Measurements from ENCODE around the gene RUNX2. TPM values are rescaled to one million over a fixed set of nuclear protein-coding genes. Genes with fewer than 3 reads are reported as not detected.

The RUNX2 gene
- polyA plus RNA-seq, 1 donor (not counting 4 experiments of a cell fraction or from before 2014, with no cell fraction given), result 1.4 TPM

GRCh38 chr6:45647341-45648261 is 319.5 kb downstream of the RUNX2 start:
- no peaks in the 10 kb centered on the region for H3K9me3 ChIP-seq (ENCODE audit: control insufficient read depth, low read depth, low read length)
- no peak overlapping the region for H3K27ac ChIP-seq (ENCODE audit: control insufficient read depth, insufficient read depth, low read length)
- H3K9me1 ChIP-seq (ENCODE audit: control insufficient read depth, extremely low read depth, insufficient read depth, low read length), result no peaks in the 10 kb centered on the region
- H3K79me2 ChIP-seq (ENCODE audit: control insufficient read depth, insufficient read depth, low read length), result no peaks in the 10 kb centered on the region
- no peaks in the 10 kb centered on the region for H3K36me3 ChIP-seq (ENCODE audit: control insufficient read depth in 2 of 2, extremely low read depth in 1 of 2, insufficient read depth in 2 of 2, low read length in 2 of 2)
- TF ChIP-seq, protein P1, sequence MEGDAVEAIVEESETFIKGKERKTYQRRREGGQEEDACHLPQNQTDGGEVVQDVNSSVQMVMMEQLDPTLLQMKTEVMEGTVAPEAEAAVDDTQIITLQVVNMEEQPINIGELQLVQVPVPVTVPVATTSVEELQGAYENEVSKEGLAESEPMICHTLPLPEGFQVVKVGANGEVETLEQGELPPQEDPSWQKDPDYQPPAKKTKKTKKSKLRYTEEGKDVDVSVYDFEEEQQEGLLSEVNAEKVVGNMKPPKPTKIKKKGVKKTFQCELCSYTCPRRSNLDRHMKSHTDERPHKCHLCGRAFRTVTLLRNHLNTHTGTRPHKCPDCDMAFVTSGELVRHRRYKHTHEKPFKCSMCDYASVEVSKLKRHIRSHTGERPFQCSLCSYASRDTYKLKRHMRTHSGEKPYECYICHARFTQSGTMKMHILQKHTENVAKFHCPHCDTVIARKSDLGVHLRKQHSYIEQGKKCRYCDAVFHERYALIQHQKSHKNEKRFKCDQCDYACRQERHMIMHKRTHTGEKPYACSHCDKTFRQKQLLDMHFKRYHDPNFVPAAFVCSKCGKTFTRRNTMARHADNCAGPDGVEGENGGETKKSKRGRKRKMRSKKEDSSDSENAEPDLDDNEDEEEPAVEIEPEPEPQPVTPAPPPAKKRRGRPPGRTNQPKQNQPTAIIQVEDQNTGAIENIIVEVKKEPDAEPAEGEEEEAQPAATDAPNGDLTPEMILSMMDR (optimal IDR thresholded peaks at IDR 0.05 in 1 of 3, IDR thresholded peaks at IDR 0.05 in 1 of 3, conservative IDR thresholded peaks at IDR 0.05 in 1 of 3; ENCODE audit: extremely low read depth in 1 of 3, insufficient read depth in 2 of 3, low read length in 3 of 3), result no peak
- TF ChIP-seq EZH2 (IDR thresholded peaks at IDR 0.05; ENCODE audit: low read length), result no peak
- no peak overlapping the region for H3K4me2 ChIP-seq (ENCODE audit: control insufficient read depth, extremely low read depth, insufficient read depth, low read depth, low read length)
- no peak overlapping the region for H3K4me3 ChIP-seq (ENCODE audit: control insufficient read depth in 2 of 3, extremely low read depth in 1 of 3, insufficient read depth in 2 of 3, low read depth in 1 of 3, low read length in 3 of 3)
- dilution Hi-C loops (cut with MboI; ENCODE audit: extremely low pct_ligation_motif_present, low sequenced_read_pairs), result no loop called here
- peak; percentile 30 for DNase-seq (ENCODE audit: low read depth, low spot score)
- FAIRE-seq, result peak; percentile 75
- H3K9ac ChIP-seq (ENCODE audit: control insufficient read depth, extremely low read depth, insufficient read depth, low read length), result no peak overlapping the region
- peaks cover 32% of the 10 kb centered on the region for H3K4me1 ChIP-seq (ENCODE audit: control insufficient read depth, extremely low read depth, insufficient read depth, low read length)
- no peaks in the 10 kb centered on the region for H4K20me1 ChIP-seq (ENCODE audit: control insufficient read depth, extremely low read depth, insufficient read depth, low read length)
- peak overlapping the region; percentile 26 for H2AFZ ChIP-seq (ENCODE audit: control insufficient read depth, low read length)
- H3K27me3 ChIP-seq (ENCODE audit: control insufficient read depth, extremely low read depth, insufficient read depth, low read length), result no peaks in the 10 kb centered on the region

- no peak overlapping the region for H3K27ac ChIP-seq (ENCODE audit: control insufficient read depth, insufficient read depth, low read length)
- no peaks in the 10 kb centered on the region for H3K9me1 ChIP-seq (ENCODE audit: control insufficient read depth, extremely low read depth, insufficient read depth, low read length)
- H2AFZ ChIP-seq (ENCODE audit: control insufficient read depth, low read length), result no peak overlapping the region
- H3K4me1 ChIP-seq (ENCODE audit: control insufficient read depth, extremely low read depth, insufficient read depth, low read length), result peaks cover 33% of the 10 kb centered on the region
- TF ChIP-seq, protein P1 (optimal IDR thresholded peaks at IDR 0.05 in 1 of 3, IDR thresholded peaks at IDR 0.05 in 1 of 3, conservative IDR thresholded peaks at IDR 0.05 in 1 of 3; ENCODE audit: extremely low read depth in 1 of 3, insufficient read depth in 2 of 3, low read length in 3 of 3), result no peak
- no peak for TF ChIP-seq EZH2 (IDR thresholded peaks at IDR 0.05; ENCODE audit: low read length)
- no peaks in the 10 kb centered on the region for H3K79me2 ChIP-seq (ENCODE audit: control insufficient read depth, insufficient read depth, low read length)
- dilution Hi-C loops (cut with MboI; ENCODE audit: extremely low pct_ligation_motif_present, low sequenced_read_pairs), result no loop called here
- H3K9ac ChIP-seq (ENCODE audit: control insufficient read depth, extremely low read depth, insufficient read depth, low read length), result no peak overlapping the region
- no peak overlapping the region for H3K4me2 ChIP-seq (ENCODE audit: control insufficient read depth, extremely low read depth, insufficient read depth, low read depth, low read length)
- H3K27me3 ChIP-seq (ENCODE audit: control insufficient read depth, extremely low read depth, insufficient read depth, low read length), result no peaks in the 10 kb centered on the region
- no peak overlapping the region for H3K4me3 ChIP-seq (ENCODE audit: control insufficient read depth in 2 of 3, extremely low read depth in 1 of 3, insufficient read depth in 2 of 3, low read depth in 1 of 3, low read length in 3 of 3)
- FAIRE-seq (no peak), DNase-seq (ENCODE audit: low read depth, low spot score) (no peak)
- no peaks in the 10 kb centered on the region for H3K36me3 ChIP-seq (ENCODE audit: control insufficient read depth in 2 of 2, extremely low read depth in 1 of 2, insufficient read depth in 2 of 2, low read length in 2 of 2)
- H4K20me1 ChIP-seq (ENCODE audit: control insufficient read depth, extremely low read depth, insufficient read depth, low read length), result no peaks in the 10 kb centered on the region
- H3K9me3 ChIP-seq (ENCODE audit: control insufficient read depth, low read depth, low read length), result no peaks in the 10 kb centered on the region
Measured at GRCh38 chr6:45648262-45648620, 320.1 kb downstream of the RUNX2 start.
